WTC11 (cell line): Measurements from ENCODE around the gene PGS1. TPM values are rescaled to one million over a fixed set of nuclear protein-coding genes. Genes with fewer than 3 reads are reported as not detected.
A peak's percentile ranks its signal among the peaks of the same experiment; 100 is the strongest.

Experiments
- ATAC-seq: fragments of 200-7000 bp; cut with Tn5 transposase; 2 replicates; pipeline ENCODE4 v1.10.0; 2021; ENCODE audit warnings: mild to moderate bottlenecking, moderate library complexity
- CTCF ChIA-PET: fragments of 300-600 bp; sonication (Branson Sonifier 250); formaldehyde crosslinking; loops from one replicate; lab custom pipeline; 2021; ENCODE audit warnings: antibody characterized with exemption; lab: Charles Lee
- POLR2A ChIA-PET: fragments of 350-600 bp; sonication (Branson Sonifier 250); formaldehyde crosslinking; loops from one replicate; lab custom pipeline; 2021; ENCODE audit warnings: antibody characterized with exemption; lab: Charles Lee
- DNase-seq: peaks from one replicate; pipeline ENCODE4 v3.0.0; 2021; ENCODE audit warnings: low spot score
- H3K27ac Mint-ChIP-seq: 2 replicates; pipeline ENCODE4 v1.8.0; 2021; ENCODE audit warnings: mixed read lengths
- H3K27me3 Mint-ChIP-seq: 2 replicates; pipeline ENCODE4 v1.8.0; 2021; ENCODE audit warnings: low read depth, mild to moderate bottlenecking, moderate library complexity, mixed read lengths
- H3K36me3 Mint-ChIP-seq: 2 replicates; pipeline ENCODE4 v1.8.0; 2021; ENCODE audit warnings: mixed read lengths
- H3K4me1 Mint-ChIP-seq: 2 replicates; pipeline ENCODE4 v1.8.0; 2022; ENCODE audit warnings: mixed read lengths
- H3K4me3 Mint-ChIP-seq: 2 replicates; pipeline ENCODE4 v1.8.0; 2021; ENCODE audit warnings: mild to moderate bottlenecking, moderate library complexity, mixed read lengths
- H3K9me3 Mint-ChIP-seq: 2 replicates; pipeline ENCODE4 v1.8.0; 2021; ENCODE audit warnings: mixed read lengths
- ARID4B ChIP-seq: sonication (generic); formaldehyde crosslinking; IDR thresholded peaks from 2 replicates; pipeline ENCODE4 v1.8.0; 2023; ENCODE audit warnings: missing genetic modification reagents, mild to moderate bottlenecking, borderline replicate concordance
- ELF4 ChIP-seq: sonication (generic); formaldehyde crosslinking; IDR thresholded peaks from 2 replicates; pipeline ENCODE4 v1.8.1; 2022; ENCODE audit warnings: low read depth, mild to moderate bottlenecking, moderate library complexity, missing genetic modification reagents
- ETV6 ChIP-seq: sonication (generic); formaldehyde crosslinking; IDR thresholded peaks from 2 replicates; pipeline ENCODE4 v1.8.1; 2022; ENCODE audit warnings: mild to moderate bottlenecking, missing genetic modification reagents
- GTF2I ChIP-seq: fragments of 250-450 bp; sonication (Bioruptor Pico); conservative IDR thresholded peaks from 2 replicates; pipeline ENCODE4 v1.4.0; 2021; ENCODE audit warnings: mild to moderate bottlenecking
- IRF2 ChIP-seq: sonication (generic); formaldehyde crosslinking; IDR thresholded peaks from 2 replicates; pipeline ENCODE4 v1.8.0; 2022; ENCODE audit warnings: low read depth, missing genetic modification reagents, borderline replicate concordance
- JAZF1 ChIP-seq: fragments of 250-450 bp; sonication (Bioruptor Pico); IDR thresholded peaks from 2 replicates; pipeline ENCODE4 v1.9.0; 2021; ENCODE audit warnings: moderate library complexity, mild to moderate bottlenecking, inconsistent platforms
- JUN ChIP-seq: sonication (generic); formaldehyde crosslinking; IDR thresholded peaks from 2 replicates; pipeline ENCODE4 v1.8.0; 2023; ENCODE audit warnings: mild to moderate bottlenecking, missing genetic modification reagents
- KAT7 ChIP-seq: sonication (generic); formaldehyde crosslinking; IDR thresholded peaks from 2 replicates; pipeline ENCODE4 v1.8.1; 2023; ENCODE audit warnings: missing genetic modification reagents, mild to moderate bottlenecking, borderline replicate concordance
- MXD4 ChIP-seq: fragments of 250-450 bp; sonication (Bioruptor Pico); IDR thresholded peaks from 2 replicates; pipeline ENCODE4 v1.8.0; 2021; ENCODE audit warnings: mild to moderate bottlenecking, moderate library complexity, borderline replicate concordance
- NR1H2 ChIP-seq: sonication (generic); formaldehyde crosslinking; IDR thresholded peaks from 2 replicates; pipeline ENCODE4 v1.9.0; 2021; ENCODE audit warnings: mild to moderate bottlenecking, moderate library complexity, missing genetic modification reagents
- NR2C2 ChIP-seq: sonication (generic); formaldehyde crosslinking; IDR thresholded peaks from 2 replicates; pipeline ENCODE4 v1.8.0; 2022; ENCODE audit warnings: mild to moderate bottlenecking, missing genetic modification reagents
- OVOL2 ChIP-seq: fragments of 250-450 bp; sonication (Bioruptor Pico); IDR thresholded peaks from 2 replicates; pipeline ENCODE4 v1.9.0; 2021; ENCODE audit warnings: mild to moderate bottlenecking, borderline replicate concordance
- PRDM15 ChIP-seq: sonication (generic); formaldehyde crosslinking; IDR thresholded peaks from 2 replicates; pipeline ENCODE4 v1.8.0; 2022; ENCODE audit warnings: missing genetic modification reagents
- SMAD4 ChIP-seq: sonication (generic); formaldehyde crosslinking; IDR thresholded peaks from 2 replicates; pipeline ENCODE4 v1.8.0; 2022; ENCODE audit warnings: mild to moderate bottlenecking, missing genetic modification reagents
- ZNF121 ChIP-seq: sonication (generic); formaldehyde crosslinking; IDR thresholded peaks from 2 replicates; pipeline ENCODE4 v1.8.0; 2023; ENCODE audit warnings: missing genetic modification reagents
- ZNF219 ChIP-seq: sonication (generic); formaldehyde crosslinking; IDR thresholded peaks from 2 replicates; pipeline ENCODE4 v1.8.0; 2023; ENCODE audit warnings: missing genetic modification reagents, mild to moderate bottlenecking, borderline replicate concordance
- ZNF416 ChIP-seq: fragments of 250-450 bp; sonication (Bioruptor Pico); IDR thresholded peaks from 2 replicates; pipeline ENCODE4 v1.9.0; 2021; ENCODE audit warnings: mild to moderate bottlenecking, inconsistent platforms
- total RNA-seq: library from RNA; stranded (reverse); gene quantifications from 3 replicates; pipeline ENCODE4 v1.2.3, GENCODE V29; 2021
- TF ChIP-seq, protein P1 (sequence below): sonication (generic); formaldehyde crosslinking; IDR thresholded peaks from 2 replicates; pipeline ENCODE4 v1.8.1; 2022; ENCODE audit warnings: mild to moderate bottlenecking, missing genetic modification reagents, moderate library complexity, borderline replicate concordance
- TF ChIP-seq, protein P2 (sequence below): fragments of 250-450 bp; sonication (Bioruptor Pico); IDR thresholded peaks from 2 replicates; pipeline ENCODE4 v1.9.0; 2021; ENCODE audit warnings: mild to moderate bottlenecking
- TF ChIP-seq, protein P3 (sequence below): sonication (generic); formaldehyde crosslinking; IDR thresholded peaks from 2 replicates; pipeline ENCODE4 v1.8.1; 2023; ENCODE audit warnings: mild to moderate bottlenecking, missing genetic modification reagents
- TF ChIP-seq, protein P4 (sequence below): fragments of 200-600 bp; IDR thresholded peaks from 2 replicates; pipeline ENCODE4 v1.8.0; 2022; ENCODE audit warnings: antibody characterized with exemption

Gene PGS1
- total RNA-seq, 1 experiment from 2014 or later = 51.4 TPM

DNA sequence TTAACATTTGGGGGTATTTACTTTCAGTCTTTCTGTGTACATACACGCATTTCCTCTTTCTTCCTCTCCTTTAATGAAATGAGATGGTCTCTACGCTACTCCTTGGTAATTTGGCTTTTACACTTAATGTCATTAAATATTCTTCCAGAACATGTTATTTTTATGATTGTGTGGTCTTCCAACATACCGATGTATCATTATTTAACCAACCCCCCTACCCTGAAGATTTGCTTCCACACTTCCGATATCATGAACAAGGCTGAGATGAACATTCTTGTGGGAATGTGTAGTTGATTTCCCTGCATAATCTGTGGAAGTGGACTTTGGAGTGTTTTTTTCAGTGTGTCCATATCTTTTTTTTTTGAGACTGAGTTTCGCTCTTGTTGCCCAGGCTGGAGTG, 2.3 kb upstream of the PGS1 start:
- H3K27me3 Mint-ChIP-seq = no peaks in the 10 kb centered on the region
- peak overlapping the region; percentile 100 for H3K27ac Mint-ChIP-seq
- H3K9me3 Mint-ChIP-seq = no peaks in the 10 kb centered on the region
- no peak for ATAC-seq
- ChIA-PET POLR2A (no interaction called here), CTCF (interaction anchor here (7.8 kb wide), 1 partner anchor 12 kb away, joined by 86 read pairs; no protein-coding TSS in a partner anchor)
- TF ChIP-seq ARID4B (CRISPR knock-in tag) (no peak), MXD4 (CRISPR knock-in tag) (no peak), PRDM15 (no peak), SMAD4 (no peak), ZNF416 (CRISPR knock-in tag) (no peak)
- DNase-seq = no peak
- H3K36me3 Mint-ChIP-seq = no peaks in the 10 kb centered on the region; the same call in 1 of the 2 replicates
- peaks cover 62% of the 10 kb centered on the region for H3K4me1 Mint-ChIP-seq
- no peak overlapping the region for H3K4me3 Mint-ChIP-seq

DNA sequence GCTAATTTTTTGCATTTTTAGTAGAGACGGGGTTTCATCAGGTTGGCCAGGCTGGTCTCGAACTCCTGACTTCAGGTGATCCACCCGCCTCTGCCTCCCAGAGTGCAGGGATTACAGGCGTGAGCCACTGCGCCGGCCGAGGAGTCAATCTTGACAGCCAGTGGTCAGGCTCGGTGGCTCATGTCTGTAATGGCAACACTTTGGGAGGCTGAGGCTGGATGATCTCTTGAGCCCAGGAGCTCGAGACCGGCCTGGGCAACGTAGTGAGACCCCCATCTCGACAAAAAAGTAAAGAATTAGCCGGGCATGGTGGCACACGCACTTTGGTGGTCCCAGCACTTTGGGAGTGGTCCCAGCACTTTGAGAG, 608 bp upstream of the PGS1 start:
- no peak for DNase-seq
- POLR2A ChIA-PET = interaction anchor here (1.3 to 1.4 kb wide), 3 partner anchors 8 to 17 kb away, joined by 5 read pairs; no protein-coding TSS in a partner anchor
- CTCF ChIA-PET = interaction anchor here (7.8 kb wide), 1 partner anchor 14 kb away, joined by 86 read pairs; no protein-coding TSS in a partner anchor
- no peak overlapping the region for H3K27ac Mint-ChIP-seq
- H3K4me1 Mint-ChIP-seq = peaks cover 68% of the 10 kb centered on the region
- peak overlapping the region; percentile 95 for H3K4me3 Mint-ChIP-seq
- ATAC-seq = no peak
- H3K27me3 Mint-ChIP-seq = no peaks in the 10 kb centered on the region
- H3K9me3 Mint-ChIP-seq = no peaks in the 10 kb centered on the region
- H3K36me3 Mint-ChIP-seq = no peaks in the 10 kb centered on the region; the same call in 1 of the 2 replicates
- TF ChIP-seq, protein P1, sequence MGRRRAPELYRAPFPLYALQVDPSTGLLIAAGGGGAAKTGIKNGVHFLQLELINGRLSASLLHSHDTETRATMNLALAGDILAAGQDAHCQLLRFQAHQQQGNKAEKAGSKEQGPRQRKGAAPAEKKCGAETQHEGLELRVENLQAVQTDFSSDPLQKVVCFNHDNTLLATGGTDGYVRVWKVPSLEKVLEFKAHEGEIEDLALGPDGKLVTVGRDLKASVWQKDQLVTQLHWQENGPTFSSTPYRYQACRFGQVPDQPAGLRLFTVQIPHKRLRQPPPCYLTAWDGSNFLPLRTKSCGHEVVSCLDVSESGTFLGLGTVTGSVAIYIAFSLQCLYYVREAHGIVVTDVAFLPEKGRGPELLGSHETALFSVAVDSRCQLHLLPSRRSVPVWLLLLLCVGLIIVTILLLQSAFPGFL = no peak
- no peak for TF ChIP-seq ZNF219
- TF ChIP-seq, protein P2, sequence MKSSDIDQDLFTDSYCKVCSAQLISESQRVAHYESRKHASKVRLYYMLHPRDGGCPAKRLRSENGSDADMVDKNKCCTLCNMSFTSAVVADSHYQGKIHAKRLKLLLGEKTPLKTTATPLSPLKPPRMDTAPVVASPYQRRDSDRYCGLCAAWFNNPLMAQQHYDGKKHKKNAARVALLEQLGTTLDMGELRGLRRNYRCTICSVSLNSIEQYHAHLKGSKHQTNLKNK = no peak
- no peak for TF ChIP-seq JUN
- no peak for TF ChIP-seq OVOL2 (CRISPR knock-in tag)
- TF ChIP-seq KAT7 (CRISPR knock-in tag) = no peak
- no peak for TF ChIP-seq NR2C2 (CRISPR knock-in tag)
- TF ChIP-seq, protein P3, sequence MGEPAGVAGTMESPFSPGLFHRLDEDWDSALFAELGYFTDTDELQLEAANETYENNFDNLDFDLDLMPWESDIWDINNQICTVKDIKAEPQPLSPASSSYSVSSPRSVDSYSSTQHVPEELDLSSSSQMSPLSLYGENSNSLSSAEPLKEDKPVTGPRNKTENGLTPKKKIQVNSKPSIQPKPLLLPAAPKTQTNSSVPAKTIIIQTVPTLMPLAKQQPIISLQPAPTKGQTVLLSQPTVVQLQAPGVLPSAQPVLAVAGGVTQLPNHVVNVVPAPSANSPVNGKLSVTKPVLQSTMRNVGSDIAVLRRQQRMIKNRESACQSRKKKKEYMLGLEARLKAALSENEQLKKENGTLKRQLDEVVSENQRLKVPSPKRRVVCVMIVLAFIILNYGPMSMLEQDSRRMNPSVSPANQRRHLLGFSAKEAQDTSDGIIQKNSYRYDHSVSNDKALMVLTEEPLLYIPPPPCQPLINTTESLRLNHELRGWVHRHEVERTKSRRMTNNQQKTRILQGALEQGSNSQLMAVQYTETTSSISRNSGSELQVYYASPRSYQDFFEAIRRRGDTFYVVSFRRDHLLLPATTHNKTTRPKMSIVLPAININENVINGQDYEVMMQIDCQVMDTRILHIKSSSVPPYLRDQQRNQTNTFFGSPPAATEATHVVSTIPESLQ (CRISPR knock-in tag) = no peak
- TF ChIP-seq IRF2 (CRISPR knock-in tag) = no peak
- TF ChIP-seq SMAD4 = no peak
- TF ChIP-seq ELF4 (CRISPR knock-in tag) = no peak
- TF ChIP-seq JAZF1 (CRISPR knock-in tag) = no peak
- TF ChIP-seq GTF2I = peak; percentile 60; the same call in 1 of the 2 replicates
- TF ChIP-seq, protein P4, sequence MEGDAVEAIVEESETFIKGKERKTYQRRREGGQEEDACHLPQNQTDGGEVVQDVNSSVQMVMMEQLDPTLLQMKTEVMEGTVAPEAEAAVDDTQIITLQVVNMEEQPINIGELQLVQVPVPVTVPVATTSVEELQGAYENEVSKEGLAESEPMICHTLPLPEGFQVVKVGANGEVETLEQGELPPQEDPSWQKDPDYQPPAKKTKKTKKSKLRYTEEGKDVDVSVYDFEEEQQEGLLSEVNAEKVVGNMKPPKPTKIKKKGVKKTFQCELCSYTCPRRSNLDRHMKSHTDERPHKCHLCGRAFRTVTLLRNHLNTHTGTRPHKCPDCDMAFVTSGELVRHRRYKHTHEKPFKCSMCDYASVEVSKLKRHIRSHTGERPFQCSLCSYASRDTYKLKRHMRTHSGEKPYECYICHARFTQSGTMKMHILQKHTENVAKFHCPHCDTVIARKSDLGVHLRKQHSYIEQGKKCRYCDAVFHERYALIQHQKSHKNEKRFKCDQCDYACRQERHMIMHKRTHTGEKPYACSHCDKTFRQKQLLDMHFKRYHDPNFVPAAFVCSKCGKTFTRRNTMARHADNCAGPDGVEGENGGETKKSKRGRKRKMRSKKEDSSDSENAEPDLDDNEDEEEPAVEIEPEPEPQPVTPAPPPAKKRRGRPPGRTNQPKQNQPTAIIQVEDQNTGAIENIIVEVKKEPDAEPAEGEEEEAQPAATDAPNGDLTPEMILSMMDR = no peak
- TF ChIP-seq NR1H2 = no peak
- TF ChIP-seq ETV6 (CRISPR knock-in tag) = no peak
- TF ChIP-seq ZNF121 (CRISPR knock-in tag) = peak; percentile 97
